Neural cell (in vitro differentiated cells): ENCODE data around the gene PPP1R12B. TPM values are rescaled to one million over a fixed set of nuclear protein-coding genes. Genes with fewer than 3 reads are reported as not detected.
"Not testable (repeated sequence)": the region's sequence is repeated elsewhere in the genome, so short reads cannot be mapped to it uniquely, and the experiment has no call there.

Experiments
- H2AFZ ChIP-seq: fragments of 200-600, 300-800 bp; sonication (generic), shearing (Covaris generic); 2 replicates; pipeline ENCODE4 v1.6.0; 2014; ENCODE audit warnings: low read depth, mild to moderate bottlenecking, antibody characterized with exemption, low read length, moderate library complexity
- H3F3A ChIP-seq: fragments of 200-600 bp; shearing (Covaris generic); 2 replicates; pipeline ENCODE4 v1.6.1; 2016; ENCODE audit warnings: mild to moderate bottlenecking, moderate library complexity, mixed read lengths, antibody characterized with exemption, low read length; ENCODE audit not compliant: insufficient read depth, poor library complexity, severe bottlenecking
- H3K27ac ChIP-seq: fragments of 200-600, 300-800 bp; sonication (generic), shearing (Covaris generic); 2 replicates; pipeline ENCODE4 v1.5.1; 2014; ENCODE audit warnings: mild to moderate bottlenecking, low read length, moderate library complexity
- H3K27me3 ChIP-seq: fragments of 300-800, 200-600 bp; sonication (generic), shearing (Covaris generic); 2 replicates; pipeline ENCODE4 v1.6.0; 2014; ENCODE audit warnings: mild to moderate bottlenecking, low read depth, low read length, moderate library complexity; ENCODE audit not compliant: insufficient read depth
- H3K36me3 ChIP-seq: fragments of 300-800, 200-600 bp; sonication (generic), shearing (Covaris generic); 2 replicates; pipeline ENCODE4 v1.5.1; 2014; ENCODE audit warnings: mild to moderate bottlenecking, antibody characterized with exemption, low read length, moderate library complexity; ENCODE audit not compliant: insufficient read depth
- H3K4me2 ChIP-seq: fragments of 300-800, 200-600 bp; sonication (generic), shearing (Covaris generic); 2 replicates; pipeline ENCODE4 v1.6.0; 2014; ENCODE audit warnings: mild to moderate bottlenecking, low read length
- H3K4me3 ChIP-seq: fragments of 300-800, 200-600 bp; sonication (generic), shearing (Covaris generic); 2 replicates; pipeline ENCODE4 v1.5.1; 2014; ENCODE audit warnings: mild to moderate bottlenecking, low read length, moderate library complexity
- H3K79me2 ChIP-seq: fragments of 200-600 bp; shearing (Covaris generic); replicated peaks from 2 replicates; pipeline ENCODE4 v1.6.0; 2014; ENCODE audit warnings: mild to moderate bottlenecking, low read length, moderate library complexity; ENCODE audit not compliant: insufficient read depth
- H3K9ac ChIP-seq: fragments of 300-800, 200-600 bp; sonication (generic), shearing (Covaris generic); 2 replicates; pipeline ENCODE4 v1.6.1; 2016; ENCODE audit warnings: mild to moderate bottlenecking, low read length, mixed read lengths
- H3K9me2 ChIP-seq: fragments of 200-600 bp; shearing (Covaris generic); 2 replicates; pipeline ENCODE4 v1.6.1; 2016; ENCODE audit warnings: mild to moderate bottlenecking, low read length, mixed read lengths; ENCODE audit not compliant: insufficient read depth
- H3K9me3 ChIP-seq: fragments of 200-600, 300-800 bp; sonication (generic), shearing (Covaris generic); 2 replicates; pipeline ENCODE4 v1.6.1; 2016; ENCODE audit warnings: mild to moderate bottlenecking, mixed run types, low read length, moderate library complexity, mixed read lengths
- H4K20me1 ChIP-seq: fragments of 200-600 bp; shearing (Covaris generic); 2 replicates; pipeline ENCODE4 v1.6.1; 2016; ENCODE audit warnings: mild to moderate bottlenecking, mixed run types; ENCODE audit not compliant: insufficient read depth
- polyA plus RNA-seq: library from polyadenylated mRNA; depleted of rRNA; stranded (reverse); fragments of >200 nt; gene quantifications from 2 replicates; pipeline ENCODE4 v1.2.3, GENCODE V29; 2014

PPP1R12B gene
- polyA plus RNA-seq, 1 donor from 2014 or later = 9.8 TPM

- not testable (repeated sequence) for H3K4me2 ChIP-seq, H3K79me2 ChIP-seq, H3K36me3 ChIP-seq, H4K20me1 ChIP-seq, H3K9ac ChIP-seq, H3F3A ChIP-seq, H3K27ac ChIP-seq, H3K9me2 ChIP-seq, H3K9me3 ChIP-seq, H3K27me3 ChIP-seq, H3K4me3 ChIP-seq, H2AFZ ChIP-seq
These were observed 68.6 kb downstream of the PPP1R12B start for GRCh38 chr1:202417141-202417540.

- H3K36me3 ChIP-seq, H3K4me3 ChIP-seq, H3K27ac ChIP-seq, H3K4me2 ChIP-seq, H3K9me3 ChIP-seq, H2AFZ ChIP-seq, H3K79me2 ChIP-seq, H3K9me2 ChIP-seq, H4K20me1 ChIP-seq, H3F3A ChIP-seq, H3K9ac ChIP-seq, H3K27me3 ChIP-seq: not testable (repeated sequence)
These were observed 69.3 kb downstream of the PPP1R12B start for GRCh38 chr1:202417762-202418201.

GRCh38 chr1:202419731-202420130 lies 71.2 kb downstream of the PPP1R12B start:
- not testable (repeated sequence) for H3K4me2 ChIP-seq, H3K9ac ChIP-seq, H2AFZ ChIP-seq, H3K4me3 ChIP-seq, H3F3A ChIP-seq, H3K79me2 ChIP-seq, H3K27me3 ChIP-seq, H3K36me3 ChIP-seq, H3K9me2 ChIP-seq, H3K9me3 ChIP-seq, H4K20me1 ChIP-seq, H3K27ac ChIP-seq

- not testable (repeated sequence) for H3K9ac ChIP-seq, H3K4me2 ChIP-seq, H3K27ac ChIP-seq, H2AFZ ChIP-seq, H3K27me3 ChIP-seq, H3K9me3 ChIP-seq, H3K79me2 ChIP-seq, H3K9me2 ChIP-seq, H3F3A ChIP-seq, H4K20me1 ChIP-seq, H3K36me3 ChIP-seq, H3K4me3 ChIP-seq
These were observed 72.1 kb downstream of the PPP1R12B start for GRCh38 chr1:202420422-202421094.

GRCh38 chr1:202422709-202423108 lies 74.2 kb downstream of the PPP1R12B start:
- H3K27ac ChIP-seq, H3K36me3 ChIP-seq, H3K9ac ChIP-seq, H2AFZ ChIP-seq, H3K4me2 ChIP-seq, H3K79me2 ChIP-seq, H3K9me2 ChIP-seq, H3K4me3 ChIP-seq, H3K27me3 ChIP-seq, H3F3A ChIP-seq, H4K20me1 ChIP-seq, H3K9me3 ChIP-seq: not testable (repeated sequence)

- H3K4me3 ChIP-seq, H3K9me2 ChIP-seq, H3K9ac ChIP-seq, H3K79me2 ChIP-seq, H3K27me3 ChIP-seq, H3K36me3 ChIP-seq, H3F3A ChIP-seq, H2AFZ ChIP-seq, H3K9me3 ChIP-seq, H3K4me2 ChIP-seq, H4K20me1 ChIP-seq, H3K27ac ChIP-seq: not testable (repeated sequence)
These were observed 75.8 kb downstream of the PPP1R12B start for GRCh38 chr1:202424260-202424659.

- not testable (repeated sequence) for H3F3A ChIP-seq, H2AFZ ChIP-seq, H4K20me1 ChIP-seq, H3K9me2 ChIP-seq, H3K36me3 ChIP-seq, H3K9me3 ChIP-seq, H3K27ac ChIP-seq, H3K27me3 ChIP-seq, H3K4me2 ChIP-seq, H3K9ac ChIP-seq, H3K79me2 ChIP-seq, H3K4me3 ChIP-seq
These were observed 81.6 kb downstream of the PPP1R12B start for GRCh38 chr1:202430111-202430510.

- H3K9me3 ChIP-seq, H4K20me1 ChIP-seq, H3K9ac ChIP-seq, H3K27me3 ChIP-seq, H3K36me3 ChIP-seq, H3K4me2 ChIP-seq, H2AFZ ChIP-seq, H3K9me2 ChIP-seq, H3K4me3 ChIP-seq, H3K79me2 ChIP-seq, H3K27ac ChIP-seq, H3F3A ChIP-seq: not testable (repeated sequence)
These were observed 83.8 kb downstream of the PPP1R12B start for GRCh38 chr1:202432338-202432737.
